ENCODE data around the gene LTF.
"Not testable (repeated sequence)": the region's sequence is repeated elsewhere in the genome, so short reads cannot be mapped to it uniquely, and the experiment has no call there.

The LTF gene

GRCh38 chr3:46409739-46410489 is 54.8 kb downstream of the LTF start:
- no peak for DNase-seq

DNA sequence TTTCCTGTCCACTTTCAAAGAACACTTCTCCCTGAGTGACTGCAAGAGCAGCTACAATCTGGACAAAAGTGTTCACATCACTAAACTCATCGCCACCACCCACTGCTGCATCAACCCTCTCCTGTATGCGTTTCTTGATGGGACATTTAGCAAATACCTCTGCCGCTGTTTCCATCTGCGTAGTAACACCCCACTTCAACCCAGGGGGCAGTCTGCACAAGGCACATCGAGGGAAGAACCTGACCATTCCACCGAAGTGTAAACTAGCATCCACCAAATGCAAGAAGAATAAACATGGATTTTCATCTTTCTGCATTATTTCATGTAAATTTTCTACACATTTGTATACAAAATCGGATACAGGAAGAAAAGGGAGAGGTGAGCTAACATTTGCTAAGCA is 55.9 kb downstream of the LTF start:
- DNase-seq: no peak

- DNase-seq: no peak
Observed at GRCh38 chr3:46407970-46408369, 56.7 kb downstream of the LTF start.

DNA sequence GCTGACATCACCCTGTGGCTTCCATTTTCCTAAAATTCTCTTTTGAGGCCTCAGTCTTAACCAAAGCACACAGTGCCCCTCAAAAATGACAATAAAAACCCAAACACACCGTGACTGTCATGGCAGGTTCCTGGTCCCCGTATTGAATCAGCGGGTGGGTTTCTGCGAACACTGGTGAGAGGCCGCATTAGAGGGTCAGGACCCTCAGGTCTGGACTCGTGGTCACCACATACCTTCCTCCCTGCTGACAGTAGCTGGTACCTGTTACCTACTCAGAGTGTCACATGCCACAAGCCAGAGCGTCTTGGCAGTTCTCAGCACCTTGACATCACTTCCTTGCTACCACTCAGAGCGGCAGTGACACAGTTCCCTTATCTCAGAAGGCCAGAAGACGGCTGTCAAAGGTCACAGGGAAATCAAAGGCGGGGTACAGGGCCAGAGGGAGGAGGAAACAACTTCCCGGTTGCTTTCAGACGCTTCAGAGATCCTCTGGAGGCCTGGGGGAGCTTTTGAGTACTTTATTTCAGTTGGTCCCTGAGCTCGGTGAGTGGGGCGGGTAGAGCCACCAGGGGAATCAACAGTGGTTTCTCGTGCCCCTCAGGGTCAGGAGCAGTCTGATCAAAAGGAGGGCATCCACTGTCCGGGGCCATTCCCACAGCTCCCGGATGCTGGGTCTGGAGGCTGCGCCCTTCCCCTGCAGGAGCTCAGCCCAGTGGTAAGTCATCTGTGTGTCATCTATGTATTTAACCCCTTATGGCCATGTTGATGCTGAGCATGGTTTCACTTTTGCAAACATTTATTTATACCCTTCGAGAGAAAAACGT is 57.7 kb downstream of the LTF start, which contains the start of the genes CCR5AS and CCRL2:
Gene CCR5AS, minus strand, starts transcription at position 279 of the 824 bp plus-strand sequence.
Gene CCRL2, plus strand, starts transcription at position 472 of the 824 bp plus-strand sequence. CDS start 821 bp downstream, outside the sequence.
- DNase-seq: peak; percentile 84 to 90

DNA sequence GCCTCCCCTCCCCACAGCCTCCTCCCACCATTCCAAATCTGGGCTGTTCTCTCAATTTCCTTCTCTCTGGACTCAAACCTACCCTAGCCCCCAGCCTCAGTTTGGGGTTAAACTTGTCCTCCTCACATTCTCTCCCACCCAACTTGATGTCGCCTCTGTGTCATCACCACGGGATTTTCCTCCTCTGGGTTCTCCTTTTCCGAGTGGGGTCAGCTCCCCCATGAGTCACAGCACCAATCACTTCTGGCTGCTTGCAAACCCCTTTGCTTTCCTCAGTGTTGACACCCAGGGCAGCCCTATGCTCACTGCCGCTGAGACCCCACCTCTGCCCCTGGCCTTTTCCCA is 58.3 kb downstream of the LTF start:
- peak; percentile 68 to 90 for DNase-seq

GRCh38 chr3:46405301-46406019 is 59.2 kb downstream of the LTF start:
- no peak for DNase-seq

DNA sequence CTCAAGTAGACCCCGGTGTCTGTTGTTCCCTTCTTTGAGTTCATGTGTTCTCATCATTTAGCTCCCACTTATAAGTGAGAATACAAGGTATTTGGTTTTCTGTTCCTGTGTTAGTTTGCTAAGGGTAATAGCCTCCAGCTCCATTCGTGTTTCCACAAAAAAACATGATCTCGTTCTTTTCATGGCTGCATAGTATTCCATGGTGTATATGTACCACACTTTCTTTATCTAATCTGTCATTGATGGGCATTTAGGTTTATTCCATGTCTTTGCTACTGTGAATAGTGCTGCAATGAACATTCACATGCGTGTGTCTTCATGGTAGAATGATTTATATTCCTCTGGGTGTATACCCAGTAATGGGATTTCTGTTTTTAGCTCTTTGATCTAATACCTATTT is 61.8 kb downstream of the LTF start:
- DNase-seq: not testable (repeated sequence)

- no peak for DNase-seq
Observed at GRCh38 chr3:46401579-46401978, 63.1 kb downstream of the LTF start.

- DNase-seq: no peak
Observed at GRCh38 chr3:46400846-46401245, 63.9 kb downstream of the LTF start.

GRCh38 chr3:46400000-46400734 is 64.5 kb downstream of the LTF start:
- DNase-seq: no peak

DNA sequence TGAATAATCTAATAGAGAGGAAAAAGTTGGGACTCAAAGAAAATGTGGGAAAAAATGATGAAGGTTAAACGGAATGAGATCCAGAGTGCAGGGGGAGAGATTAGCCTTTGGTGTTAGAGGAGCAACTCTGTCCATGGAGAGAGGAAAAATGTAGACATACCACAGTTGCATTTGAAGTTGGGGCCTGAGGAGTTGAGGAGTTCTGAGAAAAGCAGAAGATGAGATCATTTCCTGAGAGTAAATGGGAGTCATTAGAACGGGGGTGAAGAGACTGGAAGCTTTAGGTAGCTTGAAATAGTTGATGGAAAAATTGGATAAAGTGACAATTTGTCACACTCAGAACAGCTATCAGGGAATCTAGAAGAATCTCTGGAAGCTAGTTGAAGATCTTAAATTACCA is 65.1 kb downstream of the LTF start:
- DNase-seq: peak in 1 of 2 donors; percentile 10

DNA sequence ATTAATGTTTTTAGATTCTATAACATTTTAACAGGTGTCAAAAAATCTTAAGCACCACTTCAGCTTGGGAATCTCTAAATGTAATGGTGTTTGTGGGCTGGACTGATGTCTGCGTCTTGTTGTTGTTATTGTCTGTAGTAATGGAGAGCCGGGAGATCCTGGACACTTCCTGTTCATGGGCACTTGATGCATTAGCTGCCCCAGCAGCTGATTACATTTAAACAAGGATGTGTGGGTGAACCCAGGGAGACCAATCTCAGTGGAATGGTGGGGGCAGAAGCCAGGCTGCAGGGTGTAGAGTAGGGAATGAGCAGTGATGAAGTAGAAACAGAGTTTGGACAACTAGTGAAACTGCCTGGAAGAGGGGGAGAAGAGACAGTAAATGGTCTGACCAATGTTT is 65.6 kb downstream of the LTF start:
- no peak for DNase-seq

- DNase-seq: no peak
Observed at GRCh38 chr3:46398186-46398955, 66.3 kb downstream of the LTF start.

DNA sequence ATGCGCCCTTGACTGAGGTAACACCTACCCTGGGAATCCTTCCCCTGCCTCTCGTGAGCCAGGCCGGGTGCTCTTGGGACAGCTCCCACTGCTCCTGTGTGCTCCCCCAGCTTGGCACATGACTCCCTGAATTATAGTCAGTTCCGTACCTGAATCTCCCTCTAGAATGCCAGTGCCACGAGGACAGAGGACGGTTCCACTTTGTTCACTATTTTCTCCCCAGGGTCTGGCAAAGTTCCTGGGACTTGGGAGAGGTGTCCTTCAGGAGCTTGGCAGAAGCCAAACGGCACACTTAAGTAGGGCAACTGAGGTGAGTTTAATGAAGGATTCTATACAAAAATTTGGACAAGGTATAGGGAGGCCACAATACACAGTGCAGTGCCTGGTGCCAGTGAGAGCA is 67.6 kb downstream of the LTF start:
- no peak for DNase-seq

- DNase-seq: no peak
Observed at GRCh38 chr3:46395766-46396530, 68.8 kb downstream of the LTF start.

DNA sequence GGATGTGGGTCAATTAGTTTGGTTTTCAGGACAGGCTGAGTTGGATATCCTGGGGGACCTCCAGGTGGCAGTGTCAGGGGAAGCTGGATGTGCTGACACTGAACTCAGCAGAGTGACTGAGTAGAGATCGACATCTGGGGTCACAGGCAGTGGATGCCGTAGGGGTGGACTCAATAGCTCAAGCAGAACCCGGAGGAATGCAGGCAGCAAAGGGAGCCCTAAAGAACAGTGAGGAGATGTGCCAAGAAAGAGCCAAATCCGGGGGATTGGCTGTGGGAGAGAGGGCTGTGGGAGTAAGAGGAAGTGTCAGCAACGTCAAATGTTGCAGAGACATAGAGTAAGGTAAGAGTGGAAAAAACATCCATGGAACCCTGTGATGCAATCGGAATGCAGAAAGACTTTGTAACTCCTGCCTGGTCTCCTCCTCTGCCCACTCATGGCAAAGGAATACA is 69.5 kb downstream of the LTF start:
- no peak for DNase-seq

GRCh38 chr3:46393554-46394434 is 70.9 kb downstream of the LTF start:
- no peak for DNase-seq

GRCh38 chr3:46393011-46393410 is 71.7 kb downstream of the LTF start:
- DNase-seq: no peak

DNA sequence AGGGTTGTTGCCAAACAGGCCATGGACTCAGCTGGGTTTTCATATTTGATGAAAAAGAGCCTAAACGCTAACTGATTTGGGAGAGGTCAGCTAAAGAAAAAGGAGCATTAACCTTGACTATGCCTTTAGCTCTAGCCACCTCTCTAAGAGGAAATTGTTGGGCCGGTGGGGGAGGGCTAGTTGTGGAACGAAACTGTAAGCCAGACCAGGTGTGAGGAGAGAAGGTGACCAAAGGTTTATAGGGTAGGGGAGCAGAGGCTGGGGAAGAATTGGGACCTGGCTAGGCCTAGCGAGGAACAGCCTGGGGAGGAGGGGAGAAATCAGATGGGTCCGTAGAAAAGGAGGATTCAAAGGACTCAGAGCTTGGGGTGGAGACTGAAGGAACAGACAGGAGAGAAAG is 73.2 kb downstream of the LTF start:
- not testable (repeated sequence) for DNase-seq

GRCh38 chr3:46389306-46389705 is 75.4 kb downstream of the LTF start:
- no peak for DNase-seq

Measured in bone marrow (tissue), 2 donors.